ENCODE measurements around the gene SRC. TPM values are rescaled to one million over a fixed set of nuclear protein-coding genes. Genes with fewer than 3 reads are reported as not detected.
"Not testable (repeated sequence)": the region's sequence is repeated elsewhere in the genome, so short reads cannot be mapped to it uniquely, and the experiment has no call there.

SRC gene
- total RNA-seq, 4 donors from 2014 or later: 87.0 to 155 (median 130) TPM

GRCh38 chr20:37339208-37339607, 6.7 kb upstream of the SRC start:
- intact Hi-C loops (cut with DNase I; ENCODE audit: low total_unique reads): no loop called here
- no peaks in the 10 kb centered on the region for H3K27me3 ChIP-seq
- 82% methylated on average over 4 of the region's 4 CpGs; no CpG with 5 or more reads in 1 of the 2 donors for WGBS, 2 donors (ENCODE audit: low coverage in 1 of 2)
- no peak for DNase-seq
- H3K4me3 ChIP-seq: no peak overlapping the region
- H3K9me3 ChIP-seq: no peaks in the 10 kb centered on the region
- H3K27ac ChIP-seq: no peak overlapping the region
- TF ChIP-seq POLR2A (IDR thresholded peaks at IDR 0.05) (no peak), POLR2AphosphoS5 (IDR thresholded peaks at IDR 0.05) (no peak)
- TF ChIP-seq, protein P1, sequence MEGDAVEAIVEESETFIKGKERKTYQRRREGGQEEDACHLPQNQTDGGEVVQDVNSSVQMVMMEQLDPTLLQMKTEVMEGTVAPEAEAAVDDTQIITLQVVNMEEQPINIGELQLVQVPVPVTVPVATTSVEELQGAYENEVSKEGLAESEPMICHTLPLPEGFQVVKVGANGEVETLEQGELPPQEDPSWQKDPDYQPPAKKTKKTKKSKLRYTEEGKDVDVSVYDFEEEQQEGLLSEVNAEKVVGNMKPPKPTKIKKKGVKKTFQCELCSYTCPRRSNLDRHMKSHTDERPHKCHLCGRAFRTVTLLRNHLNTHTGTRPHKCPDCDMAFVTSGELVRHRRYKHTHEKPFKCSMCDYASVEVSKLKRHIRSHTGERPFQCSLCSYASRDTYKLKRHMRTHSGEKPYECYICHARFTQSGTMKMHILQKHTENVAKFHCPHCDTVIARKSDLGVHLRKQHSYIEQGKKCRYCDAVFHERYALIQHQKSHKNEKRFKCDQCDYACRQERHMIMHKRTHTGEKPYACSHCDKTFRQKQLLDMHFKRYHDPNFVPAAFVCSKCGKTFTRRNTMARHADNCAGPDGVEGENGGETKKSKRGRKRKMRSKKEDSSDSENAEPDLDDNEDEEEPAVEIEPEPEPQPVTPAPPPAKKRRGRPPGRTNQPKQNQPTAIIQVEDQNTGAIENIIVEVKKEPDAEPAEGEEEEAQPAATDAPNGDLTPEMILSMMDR (IDR thresholded peaks at IDR 0.05): no peak
- no peaks in the 10 kb centered on the region for H3K36me3 ChIP-seq
- peaks cover 16 to 37% (median 31%) of the 10 kb centered on the region in 4 donors for H3K4me1 ChIP-seq
- in situ Hi-C loops (cut with MboI; ENCODE audit: low pct_ligation_motif_present in 1 of 4, low pct_unique_long_range_greater_than_20kb in 1 of 4, low sequenced_read_pairs in 3 of 4): no loop called here

- 84 to 93% methylated on average over 5 to 7 of the region's 7 CpGs for WGBS, 2 donors (ENCODE audit: low coverage in 1 of 2)
These were observed 6.2 kb upstream of the SRC start for GRCh38 chr20:37339764-37340109.

DNA sequence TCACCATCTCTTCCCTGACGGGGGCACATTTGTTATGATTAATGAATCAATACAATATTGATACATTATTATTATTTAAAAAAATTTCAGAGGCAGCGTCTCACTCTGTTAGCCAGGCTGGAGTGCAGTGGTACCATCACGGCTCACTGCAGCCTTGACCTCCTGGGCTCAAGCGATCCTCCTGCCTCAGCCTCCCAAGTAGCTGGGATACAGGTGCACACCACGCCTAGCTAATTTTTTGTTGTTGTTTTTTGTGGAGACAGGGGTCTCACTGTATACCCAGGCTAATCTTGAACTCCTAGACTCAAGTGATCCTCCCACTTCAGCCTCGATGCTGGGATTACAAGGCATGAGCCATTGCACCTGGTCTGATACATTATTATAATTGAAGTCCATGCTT, 4.9 kb upstream of the SRC start:
- TF ChIP-seq EP300 (IDR thresholded peaks at IDR 0.05; ENCODE audit: low read depth): no peak
- Histone ChIP-seq H3K9me3 (no peaks in the 10 kb centered on the region), H3K27ac (no peak overlapping the region), H3K27me3 (no peaks in the 10 kb centered on the region), H3K4me1 (peaks cover 16 to 42% (median 35%) of the 10 kb centered on the region in 4 donors), H3K4me3 (no peak overlapping the region), H3K36me3 (no peaks in the 10 kb centered on the region)
- intact Hi-C loops (cut with DNase I; ENCODE audit: low total_unique reads) (no loop called here), in situ Hi-C loops (cut with MboI; ENCODE audit: low pct_ligation_motif_present in 1 of 4, low pct_unique_long_range_greater_than_20kb in 1 of 4, low sequenced_read_pairs in 3 of 4) (no loop called here)
- WGBS, 2 donors (ENCODE audit: low coverage in 1 of 2): 84 to 95% methylated on average over 3 to 6 of the region's 6 CpGs
- no peak for DNase-seq

More at GRCh38 chr20:37339764-37340109, 6.2 kb upstream of the SRC start:
- H3K9me3 ChIP-seq; H3K4me3 ChIP-seq; H3K27me3 ChIP-seq; DNase-seq; H3K36me3 ChIP-seq; intact Hi-C loops (cut with DNase I; ENCODE audit: low total_unique reads); in situ Hi-C loops (cut with MboI; ENCODE audit: low pct_ligation_motif_present in 1 of 4, low pct_unique_long_range_greater_than_20kb in 1 of 4, low sequenced_read_pairs in 3 of 4); H3K27ac ChIP-seq: not testable (repeated sequence)
- peaks cover 16 to 39% (median 35%) of the 10 kb centered on the region in 4 donors for H3K4me1 ChIP-seq

DNA sequence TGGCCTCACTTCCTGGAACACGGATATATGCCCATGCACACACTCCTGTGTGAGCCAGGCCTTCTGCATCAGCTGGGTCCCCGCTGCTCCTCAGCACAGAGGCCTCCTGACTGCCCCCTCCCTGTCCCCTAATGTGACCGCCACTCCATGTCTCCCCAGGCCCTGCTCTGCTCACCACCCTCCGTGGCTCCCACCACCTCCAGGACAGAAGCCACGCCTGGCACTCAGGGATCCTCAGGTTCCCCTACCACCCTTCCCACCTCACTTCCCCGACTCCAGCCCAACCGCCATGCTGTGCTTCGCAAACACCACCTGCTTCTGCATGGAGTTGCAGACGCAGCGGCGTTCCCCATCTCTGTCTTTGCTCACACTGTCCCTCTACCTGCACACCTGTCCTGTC, 4.3 kb upstream of the SRC start:
- no peak for DNase-seq
- intact Hi-C loops (cut with DNase I; ENCODE audit: low total_unique reads) (no loop called here), in situ Hi-C loops (cut with MboI; ENCODE audit: low pct_ligation_motif_present in 1 of 4, low pct_unique_long_range_greater_than_20kb in 1 of 4, low sequenced_read_pairs in 3 of 4) (no loop called here)
- Histone ChIP-seq H3K4me3 (no peak overlapping the region), H3K4me1 (peaks cover 9 to 40% (median 31%) of the 10 kb centered on the region in 4 donors), H3K9me3 (no peaks in the 10 kb centered on the region), H3K27ac (no peak overlapping the region), H3K36me3 (no peaks in the 10 kb centered on the region), H3K27me3 (no peaks in the 10 kb centered on the region)
- WGBS, 2 donors (ENCODE audit: low coverage in 1 of 2): 92 to 97% methylated on average over 6 to 11 of the region's 11 CpGs
- TF ChIP-seq POLR2AphosphoS5 (IDR thresholded peaks at IDR 0.05): no peak
- no peak for TF ChIP-seq POLR2A (IDR thresholded peaks at IDR 0.05)
- no peak for TF ChIP-seq EP300 (IDR thresholded peaks at IDR 0.05; ENCODE audit: low read depth)

GRCh38 chr20:37342231-37343177, 3.4 kb upstream of the SRC start:
- 80% methylated on average over 4 of the region's 4 CpGs; no CpG with 5 or more reads in 1 of the 2 donors for WGBS, 2 donors (ENCODE audit: low coverage in 1 of 2)

More at GRCh38 chr20:37342231-37343177, 3.4 kb upstream of the SRC start:
- intact Hi-C loops (cut with DNase I; ENCODE audit: low total_unique reads) (no loop called here), in situ Hi-C loops (cut with MboI; ENCODE audit: low pct_ligation_motif_present in 1 of 4, low pct_unique_long_range_greater_than_20kb in 1 of 4, low sequenced_read_pairs in 3 of 4) (no loop called here)
- H3K36me3 ChIP-seq: no peaks in the 10 kb centered on the region
- H3K27me3 ChIP-seq: no peaks in the 10 kb centered on the region
- peak overlapping the region in 2 of 4 donors; percentile 92 to 93 for H3K27ac ChIP-seq
- peaks cover 5 to 43% (median 32%) of the 10 kb centered on the region in 4 donors for H3K4me1 ChIP-seq
- no peak for DNase-seq
- H3K9me3 ChIP-seq: no peaks in the 10 kb centered on the region
- H3K4me3 ChIP-seq: no peak overlapping the region
- no peak for TF ChIP-seq EP300 (IDR thresholded peaks at IDR 0.05; ENCODE audit: low read depth)
- TF ChIP-seq, protein P1 (IDR thresholded peaks at IDR 0.05): no peak
- no peak for TF ChIP-seq POLR2AphosphoS5 (IDR thresholded peaks at IDR 0.05)
- TF ChIP-seq POLR2A (IDR thresholded peaks at IDR 0.05): no peak
